ENCODE measurements around the gene CAPG. TPM values are rescaled to one million over a fixed set of nuclear protein-coding genes. Genes with fewer than 3 reads are reported as not detected.

Gene CAPG
- total and polyA plus RNA-seq, 9 of the 15 experiments (the other 6 are each of a cell fraction or from before 2014, with no cell fraction given), result 10.6 to 90.4 (median 56.0) TPM

DNA sequence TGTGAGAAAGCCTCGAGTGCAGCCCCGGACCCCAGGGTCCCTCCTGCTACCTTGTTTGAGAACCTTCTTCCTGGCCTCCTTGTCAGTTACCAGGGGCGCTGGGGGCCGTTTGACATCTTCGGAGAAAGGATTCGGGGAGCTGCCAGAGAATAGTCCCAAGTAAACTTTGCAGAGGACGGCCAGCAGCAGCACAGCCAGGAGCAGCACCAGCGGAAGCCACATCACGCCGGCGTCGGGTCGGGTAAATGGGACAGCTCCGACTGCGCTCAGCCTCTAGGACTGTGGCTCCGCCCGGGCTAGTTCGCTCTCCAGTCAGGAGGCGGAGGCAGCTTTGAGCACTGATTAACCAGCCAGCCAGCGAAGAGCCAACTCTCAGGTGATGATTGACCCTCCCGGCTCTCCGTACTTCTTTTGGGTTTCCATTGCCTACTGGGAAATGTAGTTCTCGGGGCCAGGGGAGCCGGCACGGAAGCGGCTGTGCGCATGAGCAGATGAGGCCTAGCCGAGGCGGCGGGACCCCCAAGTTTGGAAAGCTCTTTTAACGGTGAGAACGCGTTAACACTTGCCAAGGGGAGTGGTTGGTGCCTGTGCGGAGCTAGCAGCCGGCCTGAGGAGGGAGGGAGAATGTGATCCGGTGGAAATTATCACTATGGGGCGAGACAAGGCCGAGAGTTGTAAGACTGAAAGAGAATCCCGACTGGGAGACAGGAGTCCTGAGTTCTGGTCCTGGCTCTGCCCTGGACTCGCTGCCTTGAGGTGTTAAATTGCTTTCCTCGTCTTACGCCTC, 55.7 kb downstream of the CAPG start, which contains the start of the genes ELMOD3 and RETSAT:
Gene ELMOD3 (plus strand): TSS at position 484 of the 787 bp plus-strand sequence. CDS start 2,430 bp downstream, outside the sequence.
Gene RETSAT (minus strand): TSS at position 243 of the 787 bp plus-strand sequence. CDS start 21 bp downstream, at position 222.
- FAIRE-seq, result peak; percentile 99
- H3K4me1 ChIP-seq (replicated peaks in 1 of 2; ENCODE audit: control insufficient read depth in 2 of 2, insufficient read depth in 2 of 2, low read length in 2 of 2), result peaks cover 9 to 15% of the 10 kb centered on the region in 2 experiments
- TF ChIP-seq ZBTB7A (IDR thresholded peaks at IDR 0.05; ENCODE audit: borderline replicate concordance, control insufficient read depth, low read depth, low read length) (peak; percentile 52; the same call in 1 of the 2 replicates), TOE1 (IDR thresholded peaks at IDR 0.05; ENCODE audit: borderline replicate concordance) (peak; percentile 89), TOE1 (CRISPR knock-in tag; IDR thresholded peaks at IDR 0.05; ENCODE audit: borderline replicate concordance, low read depth) (no peak), ELF1 (tag; IDR thresholded peaks at IDR 0.05) (peak; percentile 91), ZNF589 (CRISPR knock-in tag; IDR thresholded peaks at IDR 0.05; ENCODE audit: low read depth) (peak; percentile 41; the same call in 1 of the 2 replicates), ZNF830 (CRISPR knock-in tag; IDR thresholded peaks at IDR 0.05) (no peak), DIDO1 (tag; IDR thresholded peaks at IDR 0.05; ENCODE audit: low read depth) (peak; percentile 83), POLR2AphosphoS5 (IDR thresholded peaks at IDR 0.05; ENCODE audit: control insufficient read depth, insufficient read depth, low read depth, low read length) (peak; percentile 77), SNIP1 (IDR thresholded peaks at IDR 0.05; ENCODE audit: low read depth) (no peak), L3MBTL2 (IDR thresholded peaks at IDR 0.05) (0 out of 2 replicates have a peak, but pooled peaks have one; percentile 42)
- TF ChIP-seq, protein P1, sequence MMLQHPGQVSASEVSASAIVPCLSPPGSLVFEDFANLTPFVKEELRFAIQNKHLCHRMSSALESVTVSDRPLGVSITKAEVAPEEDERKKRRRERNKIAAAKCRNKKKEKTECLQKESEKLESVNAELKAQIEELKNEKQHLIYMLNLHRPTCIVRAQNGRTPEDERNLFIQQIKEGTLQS (IDR thresholded peaks at IDR 0.05), result no peak
- TF ChIP-seq, protein P1 (CRISPR knock-in tag; conservative IDR thresholded peaks at IDR 0.05), result no peak
- TF ChIP-seq, protein P2, sequence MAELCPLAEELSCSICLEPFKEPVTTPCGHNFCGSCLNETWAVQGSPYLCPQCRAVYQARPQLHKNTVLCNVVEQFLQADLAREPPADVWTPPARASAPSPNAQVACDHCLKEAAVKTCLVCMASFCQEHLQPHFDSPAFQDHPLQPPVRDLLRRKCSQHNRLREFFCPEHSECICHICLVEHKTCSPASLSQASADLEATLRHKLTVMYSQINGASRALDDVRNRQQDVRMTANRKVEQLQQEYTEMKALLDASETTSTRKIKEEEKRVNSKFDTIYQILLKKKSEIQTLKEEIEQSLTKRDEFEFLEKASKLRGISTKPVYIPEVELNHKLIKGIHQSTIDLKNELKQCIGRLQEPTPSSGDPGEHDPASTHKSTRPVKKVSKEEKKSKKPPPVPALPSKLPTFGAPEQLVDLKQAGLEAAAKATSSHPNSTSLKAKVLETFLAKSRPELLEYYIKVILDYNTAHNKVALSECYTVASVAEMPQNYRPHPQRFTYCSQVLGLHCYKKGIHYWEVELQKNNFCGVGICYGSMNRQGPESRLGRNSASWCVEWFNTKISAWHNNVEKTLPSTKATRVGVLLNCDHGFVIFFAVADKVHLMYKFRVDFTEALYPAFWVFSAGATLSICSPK (IDR thresholded peaks at IDR 0.05; ENCODE audit: borderline replicate concordance), result no peak; the same call in 1 of the 2 replicates
- TF ChIP-seq, protein P3, sequence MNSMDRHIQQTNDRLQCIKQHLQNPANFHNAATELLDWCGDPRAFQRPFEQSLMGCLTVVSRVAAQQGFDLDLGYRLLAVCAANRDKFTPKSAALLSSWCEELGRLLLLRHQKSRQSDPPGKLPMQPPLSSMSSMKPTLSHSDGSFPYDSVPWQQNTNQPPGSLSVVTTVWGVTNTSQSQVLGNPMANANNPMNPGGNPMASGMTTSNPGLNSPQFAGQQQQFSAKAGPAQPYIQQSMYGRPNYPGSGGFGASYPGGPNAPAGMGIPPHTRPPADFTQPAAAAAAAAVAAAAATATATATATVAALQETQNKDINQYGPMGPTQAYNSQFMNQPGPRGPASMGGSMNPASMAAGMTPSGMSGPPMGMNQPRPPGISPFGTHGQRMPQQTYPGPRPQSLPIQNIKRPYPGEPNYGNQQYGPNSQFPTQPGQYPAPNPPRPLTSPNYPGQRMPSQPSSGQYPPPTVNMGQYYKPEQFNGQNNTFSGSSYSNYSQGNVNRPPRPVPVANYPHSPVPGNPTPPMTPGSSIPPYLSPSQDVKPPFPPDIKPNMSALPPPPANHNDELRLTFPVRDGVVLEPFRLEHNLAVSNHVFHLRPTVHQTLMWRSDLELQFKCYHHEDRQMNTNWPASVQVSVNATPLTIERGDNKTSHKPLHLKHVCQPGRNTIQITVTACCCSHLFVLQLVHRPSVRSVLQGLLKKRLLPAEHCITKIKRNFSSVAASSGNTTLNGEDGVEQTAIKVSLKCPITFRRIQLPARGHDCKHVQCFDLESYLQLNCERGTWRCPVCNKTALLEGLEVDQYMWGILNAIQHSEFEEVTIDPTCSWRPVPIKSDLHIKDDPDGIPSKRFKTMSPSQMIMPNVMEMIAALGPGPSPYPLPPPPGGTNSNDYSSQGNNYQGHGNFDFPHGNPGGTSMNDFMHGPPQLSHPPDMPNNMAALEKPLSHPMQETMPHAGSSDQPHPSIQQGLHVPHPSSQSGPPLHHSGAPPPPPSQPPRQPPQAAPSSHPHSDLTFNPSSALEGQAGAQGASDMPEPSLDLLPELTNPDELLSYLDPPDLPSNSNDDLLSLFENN (IDR thresholded peaks at IDR 0.05; ENCODE audit: low read depth in 2 of 2, low read length in 2 of 2), result peak in 1 of 2 experiments; percentile 41; a peak in 1 of 4 replicates

More for the DNA sequence above, 55.7 kb downstream of the CAPG start, which contains the start of the genes ELMOD3 and RETSAT:
- no peaks in the 10 kb centered on the region for H4K20me1 ChIP-seq (replicated peaks; ENCODE audit: control insufficient read depth, insufficient read depth, low read length)
- CTCF ChIA-PET (ENCODE audit: low intra/inter-chr PET ratio), result no interaction called here
- peak within 1 kb of the TSS; percentile 84 for H3K27ac ChIP-seq (ENCODE audit: extremely low read depth, low read depth, low read length)
- peak within 1 kb of the TSS; percentile 83 for H3K4me3 ChIP-seq
- peaks cover 53% of the 10 kb centered on the region; the same call in 2 of the 3 replicates for H3K36me3 ChIP-seq (ENCODE audit: control insufficient read depth, insufficient read depth, low read length)
- no peaks in the 10 kb centered on the region for H3K9me3 ChIP-seq (replicated peaks; ENCODE audit: control insufficient read depth, insufficient read depth, low read depth, low read length)
- no TSS peak for BruUV-seq (replicated peaks)
- intact Hi-C loops (cut with micrococcal nuclease), result loop anchor here (1.0 kb wide), 1 partner anchor 25 kb away; no protein-coding TSS in a partner anchor
- in situ Hi-C loops (cut with MboI), result no loop called here
- peak within 1 kb of the TSS; percentile 91 to 94 for H3K9ac ChIP-seq (ENCODE audit: insufficient read depth in 1 of 2, low read depth in 2 of 2, low read length in 2 of 2)
- H3K27me3 ChIP-seq (ENCODE audit: control insufficient read depth in 2 of 2, insufficient read depth in 2 of 2, low read length in 2 of 2), result no peaks in the 10 kb centered on the region
- H3K9me1 ChIP-seq (ENCODE audit: control insufficient read depth, insufficient read depth, low read length), result no peaks in the 10 kb centered on the region
- peak within 1 kb of the TSS; percentile 100 for H3K4me2 ChIP-seq (ENCODE audit: insufficient read depth, low read length)
- ATAC-seq (peak; percentile 98), DNase-seq (ENCODE audit: extremely low read depth in 1 of 4, low spot score in 3 of 4) (peak; percentile 96 to 99 (median 96))
- peak within 1 kb of the TSS; percentile 97 for H2AFZ ChIP-seq (ENCODE audit: low read depth, low read length)
- WGBS (ENCODE audit: insufficient coverage, low coverage, missing lambda C conversion rate), result under 1% methylated on average over 42 of the region's 42 CpGs
- POLR2A ChIA-PET, result interaction anchor here (0.6 to 2.5 kb wide), 18 partner anchors 9 to 369 kb away, joined by 3 to 15 read pairs (median 6); partner anchors contain the start of genes MAT2A, RNF181 and TGOLN2
- H3K79me2 ChIP-seq (ENCODE audit: control insufficient read depth, insufficient read depth, low read length), result peaks cover 32% of the 10 kb centered on the region
